K562 (cell line): ENCODE measurements around the gene RGS3.

ENCODE experiments used
- CHCHD3 ChIP-seq: fragments of 250-450 bp; sonication (Bioruptor Pico); IDR thresholded peaks from 2 replicates; pipeline ENCODE4 v2.1.2; 2022; ENCODE audit warnings: mild to moderate bottlenecking
- HLTF ChIP-seq: fragments of 450-650 bp; IDR thresholded peaks from 2 replicates; pipeline ENCODE4 v1.6.1; 2016
- NBN ChIP-seq: fragments of 450-650 bp; IDR thresholded peaks from 2 replicates; pipeline ENCODE4 v1.6.1; 2016; ENCODE audit warnings: low read depth, mild to moderate bottlenecking
- U2AF2 ChIP-seq: fragments of 200-400 bp; formaldehyde crosslinking; optimal IDR thresholded peaks from 2 replicates; pipeline ENCODE3; 2017; ENCODE audit warnings: low read depth, mild to moderate bottlenecking, low read length
- TF ChIP-seq, protein P1 (sequence below), 3 experiments: IDR thresholded peaks in 2 of 3; conservative IDR thresholded peaks in 1 of 3; 2 replicates each; pipeline ENCODE4 v1.5.1; 2011 to 2012; ENCODE audit warnings: low read length in 3 of 3, mild to moderate bottlenecking in 3 of 3, control low read depth in 2 of 3, improper control_type of control experiment in 1 of 3, inconsistent platforms in 1 of 3, low read depth in 1 of 3, mixed read lengths in 1 of 3, moderate library complexity in 1 of 3; ENCODE audit not compliant: insufficient read depth in 2 of 3
- TF ChIP-seq, protein P2 (sequence below): sonication (generic); IDR thresholded peaks from 2 replicates; pipeline ENCODE4 v1.6.1; 2016

DNA sequence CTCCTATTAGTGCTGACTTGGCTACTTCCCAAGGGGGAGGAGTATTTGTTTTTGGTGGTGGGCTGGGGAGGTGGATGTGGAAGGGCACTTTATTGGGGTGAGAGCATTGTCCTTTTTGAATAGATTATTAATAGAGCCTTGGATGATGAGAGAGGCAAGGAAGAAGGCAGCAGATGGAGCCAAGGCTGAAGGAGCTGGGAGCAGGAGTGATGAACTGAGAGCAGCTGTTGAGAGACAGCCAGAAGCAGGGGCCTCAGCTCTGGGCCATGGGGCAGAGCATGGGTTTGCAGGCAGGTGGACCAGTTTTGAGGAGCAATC, 29.6 kb downstream of the RGS3 start:
- no peak for TF ChIP-seq CHCHD3 (CRISPR knock-in tag)
- no peak for TF ChIP-seq HLTF
- TF ChIP-seq, protein P1, sequence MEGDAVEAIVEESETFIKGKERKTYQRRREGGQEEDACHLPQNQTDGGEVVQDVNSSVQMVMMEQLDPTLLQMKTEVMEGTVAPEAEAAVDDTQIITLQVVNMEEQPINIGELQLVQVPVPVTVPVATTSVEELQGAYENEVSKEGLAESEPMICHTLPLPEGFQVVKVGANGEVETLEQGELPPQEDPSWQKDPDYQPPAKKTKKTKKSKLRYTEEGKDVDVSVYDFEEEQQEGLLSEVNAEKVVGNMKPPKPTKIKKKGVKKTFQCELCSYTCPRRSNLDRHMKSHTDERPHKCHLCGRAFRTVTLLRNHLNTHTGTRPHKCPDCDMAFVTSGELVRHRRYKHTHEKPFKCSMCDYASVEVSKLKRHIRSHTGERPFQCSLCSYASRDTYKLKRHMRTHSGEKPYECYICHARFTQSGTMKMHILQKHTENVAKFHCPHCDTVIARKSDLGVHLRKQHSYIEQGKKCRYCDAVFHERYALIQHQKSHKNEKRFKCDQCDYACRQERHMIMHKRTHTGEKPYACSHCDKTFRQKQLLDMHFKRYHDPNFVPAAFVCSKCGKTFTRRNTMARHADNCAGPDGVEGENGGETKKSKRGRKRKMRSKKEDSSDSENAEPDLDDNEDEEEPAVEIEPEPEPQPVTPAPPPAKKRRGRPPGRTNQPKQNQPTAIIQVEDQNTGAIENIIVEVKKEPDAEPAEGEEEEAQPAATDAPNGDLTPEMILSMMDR (IDR thresholded peaks at IDR 0.05 in 2 of 3, conservative IDR thresholded peaks at IDR 0.05 in 1 of 3; ENCODE audit: insufficient read depth in 2 of 3, low read depth in 1 of 3, low read length in 3 of 3): no peak
- no peak for TF ChIP-seq NBN
- TF ChIP-seq, protein P2, sequence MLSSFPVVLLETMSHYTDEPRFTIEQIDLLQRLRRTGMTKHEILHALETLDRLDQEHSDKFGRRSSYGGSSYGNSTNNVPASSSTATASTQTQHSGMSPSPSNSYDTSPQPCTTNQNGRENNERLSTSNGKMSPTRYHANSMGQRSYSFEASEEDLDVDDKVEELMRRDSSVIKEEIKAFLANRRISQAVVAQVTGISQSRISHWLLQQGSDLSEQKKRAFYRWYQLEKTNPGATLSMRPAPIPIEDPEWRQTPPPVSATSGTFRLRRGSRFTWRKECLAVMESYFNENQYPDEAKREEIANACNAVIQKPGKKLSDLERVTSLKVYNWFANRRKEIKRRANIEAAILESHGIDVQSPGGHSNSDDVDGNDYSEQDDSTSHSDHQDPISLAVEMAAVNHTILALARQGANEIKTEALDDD: no peak
- no peak for TF ChIP-seq U2AF2
